Upper lobe of left lung (tissue), 4 donors: ENCODE measurements around the gene UTP25.

ENCODE experiments used
- POLR2A ChIP-seq, 4 donors: fragments of 450-650 bp; IDR thresholded peaks; one replicate each; pipeline ENCODE4 v1.5.1; 2016 to 2017; ENCODE audit warnings: antibody characterized with exemption in 4 of 4, mild to moderate bottlenecking in 2 of 4
- TF ChIP-seq, protein P1 (sequence below), 6 experiments: fragments of 450-650 bp in 4 of 6; fragments of 200-600 bp in 2 of 6; sonication (generic) in 2 of 6; IDR thresholded peaks; one replicate each; pipeline ENCODE4 v1.5.1; 2016 to 2019; ENCODE audit warnings: antibody characterized with exemption in 6 of 6

- TF ChIP-seq POLR2A (IDR thresholded peaks at IDR 0.05): no peak
- TF ChIP-seq, protein P1, sequence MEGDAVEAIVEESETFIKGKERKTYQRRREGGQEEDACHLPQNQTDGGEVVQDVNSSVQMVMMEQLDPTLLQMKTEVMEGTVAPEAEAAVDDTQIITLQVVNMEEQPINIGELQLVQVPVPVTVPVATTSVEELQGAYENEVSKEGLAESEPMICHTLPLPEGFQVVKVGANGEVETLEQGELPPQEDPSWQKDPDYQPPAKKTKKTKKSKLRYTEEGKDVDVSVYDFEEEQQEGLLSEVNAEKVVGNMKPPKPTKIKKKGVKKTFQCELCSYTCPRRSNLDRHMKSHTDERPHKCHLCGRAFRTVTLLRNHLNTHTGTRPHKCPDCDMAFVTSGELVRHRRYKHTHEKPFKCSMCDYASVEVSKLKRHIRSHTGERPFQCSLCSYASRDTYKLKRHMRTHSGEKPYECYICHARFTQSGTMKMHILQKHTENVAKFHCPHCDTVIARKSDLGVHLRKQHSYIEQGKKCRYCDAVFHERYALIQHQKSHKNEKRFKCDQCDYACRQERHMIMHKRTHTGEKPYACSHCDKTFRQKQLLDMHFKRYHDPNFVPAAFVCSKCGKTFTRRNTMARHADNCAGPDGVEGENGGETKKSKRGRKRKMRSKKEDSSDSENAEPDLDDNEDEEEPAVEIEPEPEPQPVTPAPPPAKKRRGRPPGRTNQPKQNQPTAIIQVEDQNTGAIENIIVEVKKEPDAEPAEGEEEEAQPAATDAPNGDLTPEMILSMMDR (IDR thresholded peaks at IDR 0.05): no peak
Measured at GRCh38 chr1:209884249-209884648, 56.5 kb downstream of the UTP25 start.
